Neural progenitor cell (in vitro differentiated cells): ENCODE measurements around the gene TMEM167A.

Experiments
- EZH2phosphoT487 ChIP-seq: fragments of 200-600 bp; sonication (generic); IDR thresholded peaks from 2 replicates; pipeline ENCODE4 v1.6.1; 2017; ENCODE audit warnings: antibody characterized with exemption
- TF ChIP-seq, protein P1 (sequence below): fragments of 200-600 bp; sonication (generic); IDR thresholded peaks from 2 replicates; pipeline ENCODE4 v1.5.1; 2017; ENCODE audit warnings: antibody characterized with exemption, mild to moderate bottlenecking

DNA sequence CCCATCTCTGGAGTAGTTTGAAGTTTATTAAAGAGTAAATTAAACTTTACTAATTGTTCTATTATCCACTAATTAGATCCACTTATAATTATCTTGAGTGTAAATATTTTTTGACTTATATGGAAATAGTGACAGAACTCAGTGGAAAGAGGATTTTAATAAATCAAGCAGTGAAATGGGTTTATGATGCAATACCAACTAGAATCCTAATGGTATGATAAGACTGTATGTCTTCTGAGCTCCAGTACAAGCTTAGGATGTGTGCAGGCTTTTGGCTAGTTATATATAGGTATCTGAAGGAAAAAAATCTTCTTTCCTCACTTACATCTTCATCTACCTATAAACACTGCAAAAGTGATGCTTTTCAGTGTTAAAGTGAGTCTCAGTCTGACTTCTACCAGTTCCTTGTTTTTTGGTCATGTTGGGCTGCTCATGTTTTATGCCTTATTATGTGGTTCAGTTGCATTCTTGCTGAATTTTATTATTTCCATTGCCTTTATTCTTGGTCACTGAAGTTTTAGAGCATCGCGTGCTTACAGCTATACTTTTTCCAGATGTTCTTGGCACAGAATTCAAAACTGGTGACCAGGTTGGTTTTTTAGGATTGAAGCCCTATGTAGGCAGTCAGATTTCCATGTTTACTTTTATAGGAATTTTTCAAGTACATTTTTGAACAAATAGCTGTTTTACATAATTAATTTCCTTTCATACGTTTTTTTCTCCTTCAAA is 30.7 kb upstream of the TMEM167A start:
- no peak for TF ChIP-seq EZH2phosphoT487
- TF ChIP-seq, protein P1, sequence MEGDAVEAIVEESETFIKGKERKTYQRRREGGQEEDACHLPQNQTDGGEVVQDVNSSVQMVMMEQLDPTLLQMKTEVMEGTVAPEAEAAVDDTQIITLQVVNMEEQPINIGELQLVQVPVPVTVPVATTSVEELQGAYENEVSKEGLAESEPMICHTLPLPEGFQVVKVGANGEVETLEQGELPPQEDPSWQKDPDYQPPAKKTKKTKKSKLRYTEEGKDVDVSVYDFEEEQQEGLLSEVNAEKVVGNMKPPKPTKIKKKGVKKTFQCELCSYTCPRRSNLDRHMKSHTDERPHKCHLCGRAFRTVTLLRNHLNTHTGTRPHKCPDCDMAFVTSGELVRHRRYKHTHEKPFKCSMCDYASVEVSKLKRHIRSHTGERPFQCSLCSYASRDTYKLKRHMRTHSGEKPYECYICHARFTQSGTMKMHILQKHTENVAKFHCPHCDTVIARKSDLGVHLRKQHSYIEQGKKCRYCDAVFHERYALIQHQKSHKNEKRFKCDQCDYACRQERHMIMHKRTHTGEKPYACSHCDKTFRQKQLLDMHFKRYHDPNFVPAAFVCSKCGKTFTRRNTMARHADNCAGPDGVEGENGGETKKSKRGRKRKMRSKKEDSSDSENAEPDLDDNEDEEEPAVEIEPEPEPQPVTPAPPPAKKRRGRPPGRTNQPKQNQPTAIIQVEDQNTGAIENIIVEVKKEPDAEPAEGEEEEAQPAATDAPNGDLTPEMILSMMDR = no peak
